ENCODE measurements around the gene GPR31.

GPR31 gene

DNA sequence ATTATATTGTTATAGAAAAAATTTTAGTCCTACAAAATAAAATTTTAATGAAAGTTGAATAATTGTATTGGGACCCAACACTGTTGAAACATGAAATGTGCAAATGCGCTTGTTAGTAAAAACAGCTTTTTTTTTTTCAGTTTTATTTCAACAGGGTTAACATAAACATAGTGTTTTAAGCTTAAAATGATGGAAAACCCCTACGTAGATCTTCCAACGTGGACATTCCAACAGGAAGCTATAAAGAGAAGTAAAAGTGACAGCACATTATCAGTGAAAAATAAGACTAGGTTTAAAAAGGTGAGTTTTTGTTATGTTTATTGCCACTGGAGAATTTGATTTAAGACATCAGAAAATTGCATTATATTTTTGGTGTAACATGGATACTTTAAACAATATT, 6.5 kb upstream of the GPR31 start:
- H3K36me3 ChIP-seq (ENCODE audit: insufficient read depth, low read length) = no peaks in the 10 kb centered on the region
- H3K27ac ChIP-seq = no peak overlapping the region
- no peak overlapping the region for H3K4me3 ChIP-seq
- TF ChIP-seq FOXP2 (optimal IDR thresholded peaks at IDR 0.05; ENCODE audit: control extremely low read depth, extremely low read length, insufficient read depth) = no peak
- no peak for TF ChIP-seq EZH2 (IDR thresholded peaks at IDR 0.05)
- no peak for TF ChIP-seq POLR2AphosphoS5 (IDR thresholded peaks at IDR 0.05; ENCODE audit: borderline replicate concordance, low read depth, low read length)
- H3K9ac ChIP-seq (ENCODE audit: insufficient read length) = no peak overlapping the region
- no peaks in the 10 kb centered on the region for H3K9me3 ChIP-seq (ENCODE audit: low read depth, low read length)
- DNase-seq (ENCODE audit: low read depth, low spot score) = no peak

DNA sequence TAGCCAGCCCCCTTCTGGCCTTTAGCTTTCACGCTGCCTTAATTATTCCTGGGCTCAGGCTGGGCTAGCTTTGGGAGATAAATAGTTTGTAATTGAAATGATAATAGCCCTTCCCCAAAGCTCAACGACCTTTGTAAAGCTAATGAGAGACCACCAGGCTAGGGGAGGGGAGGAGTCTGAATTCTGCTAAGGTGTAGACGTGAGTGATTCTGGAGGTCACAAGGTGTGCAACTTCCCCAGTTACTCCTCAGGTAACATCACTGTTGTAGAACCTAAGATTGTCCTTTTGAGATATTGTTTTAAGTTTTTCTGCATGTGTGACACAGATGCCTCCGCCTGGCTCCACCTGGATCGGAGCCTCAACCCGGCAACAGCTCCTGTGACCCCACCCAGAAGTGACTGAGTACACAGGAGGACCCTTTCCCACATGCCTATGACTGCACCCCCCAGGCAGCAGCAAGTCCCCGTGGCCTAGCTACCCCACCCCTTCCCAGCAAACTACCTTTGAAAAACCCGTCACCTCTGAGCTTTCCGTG, 5.8 kb upstream of the GPR31 start:
- DNase-seq (ENCODE audit: low read depth, low spot score) = no peak
- H3K36me3 ChIP-seq (ENCODE audit: insufficient read depth, low read length) = no peaks in the 10 kb centered on the region
- no peak overlapping the region for H3K4me3 ChIP-seq
- TF ChIP-seq EZH2 (IDR thresholded peaks at IDR 0.05) (no peak), POLR2AphosphoS5 (IDR thresholded peaks at IDR 0.05; ENCODE audit: borderline replicate concordance, low read depth, low read length) (no peak), FOXP2 (optimal IDR thresholded peaks at IDR 0.05; ENCODE audit: control extremely low read depth, extremely low read length, insufficient read depth) (no peak)
- no peak overlapping the region for H3K9ac ChIP-seq (ENCODE audit: insufficient read length)
- H3K27ac ChIP-seq = no peak overlapping the region
- no peaks in the 10 kb centered on the region for H3K9me3 ChIP-seq (ENCODE audit: low read depth, low read length)

- no peak for TF ChIP-seq POLR2AphosphoS5 (IDR thresholded peaks at IDR 0.05; ENCODE audit: borderline replicate concordance, low read depth, low read length)
- TF ChIP-seq FOXP2 (optimal IDR thresholded peaks at IDR 0.05; ENCODE audit: control extremely low read depth, extremely low read length, insufficient read depth) = no peak
- TF ChIP-seq EZH2 (IDR thresholded peaks at IDR 0.05) = no peak
- no peak for DNase-seq (ENCODE audit: low read depth, low spot score)
- Histone ChIP-seq H3K9ac (ENCODE audit: insufficient read length) (no peak overlapping the region), H3K36me3 (ENCODE audit: insufficient read depth, low read length) (no peaks in the 10 kb centered on the region), H3K27ac (no peak overlapping the region), H3K9me3 (ENCODE audit: low read depth, low read length) (no peaks in the 10 kb centered on the region), H3K4me3 (no peak overlapping the region)
These were observed 4.8 kb upstream of the GPR31 start for GRCh38 chr6:167162591-167162990.

- no peaks in the 10 kb centered on the region for H3K36me3 ChIP-seq (ENCODE audit: insufficient read depth, low read length)
- DNase-seq (ENCODE audit: low read depth, low spot score) = no peak
- H3K9ac ChIP-seq (ENCODE audit: insufficient read length) = no peak overlapping the region
- no peak overlapping the region for H3K4me3 ChIP-seq
- TF ChIP-seq POLR2AphosphoS5 (IDR thresholded peaks at IDR 0.05; ENCODE audit: borderline replicate concordance, low read depth, low read length) (no peak), EZH2 (IDR thresholded peaks at IDR 0.05) (no peak), FOXP2 (optimal IDR thresholded peaks at IDR 0.05; ENCODE audit: control extremely low read depth, extremely low read length, insufficient read depth) (no peak)
- H3K27ac ChIP-seq = no peak overlapping the region
- H3K9me3 ChIP-seq (ENCODE audit: low read depth, low read length) = no peaks in the 10 kb centered on the region
These were observed 4.2 kb upstream of the GPR31 start for GRCh38 chr6:167161851-167162467.

DNA sequence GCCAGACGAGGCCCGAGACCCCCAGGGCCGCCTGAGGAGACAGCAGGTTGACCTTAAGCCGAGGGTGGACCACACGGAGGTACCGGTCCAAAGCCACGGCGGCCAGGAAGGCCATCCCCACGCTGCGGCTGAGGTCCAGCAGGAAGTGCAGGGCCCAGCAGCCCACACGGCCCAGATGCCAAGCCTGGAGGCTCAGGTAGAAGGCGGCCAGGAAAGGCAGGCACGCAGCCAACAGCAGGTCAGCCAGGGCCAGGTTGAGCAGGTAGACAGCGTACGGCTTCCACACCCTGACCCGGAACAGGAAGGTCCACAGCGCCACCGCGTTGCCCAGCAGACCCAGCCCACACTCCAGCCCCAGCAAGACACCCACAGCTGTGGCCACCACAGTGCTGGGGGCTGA, 366 bp downstream of the GPR31 start:
- DNase-seq (ENCODE audit: low read depth, low spot score) = no peak
- no peaks in the 10 kb centered on the region for H3K36me3 ChIP-seq (ENCODE audit: insufficient read depth, low read length)
- H3K9me3 ChIP-seq (ENCODE audit: low read depth, low read length) = no peaks in the 10 kb centered on the region
- H3K4me3 ChIP-seq = no peak overlapping the region
- no peak overlapping the region for H3K27ac ChIP-seq
- no peak for TF ChIP-seq FOXP2 (optimal IDR thresholded peaks at IDR 0.05; ENCODE audit: control extremely low read depth, extremely low read length, insufficient read depth)
- TF ChIP-seq EZH2 (IDR thresholded peaks at IDR 0.05) = no peak
- TF ChIP-seq POLR2AphosphoS5 (IDR thresholded peaks at IDR 0.05; ENCODE audit: borderline replicate concordance, low read depth, low read length) = no peak
- H3K9ac ChIP-seq (ENCODE audit: insufficient read length) = no peak overlapping the region

DNA sequence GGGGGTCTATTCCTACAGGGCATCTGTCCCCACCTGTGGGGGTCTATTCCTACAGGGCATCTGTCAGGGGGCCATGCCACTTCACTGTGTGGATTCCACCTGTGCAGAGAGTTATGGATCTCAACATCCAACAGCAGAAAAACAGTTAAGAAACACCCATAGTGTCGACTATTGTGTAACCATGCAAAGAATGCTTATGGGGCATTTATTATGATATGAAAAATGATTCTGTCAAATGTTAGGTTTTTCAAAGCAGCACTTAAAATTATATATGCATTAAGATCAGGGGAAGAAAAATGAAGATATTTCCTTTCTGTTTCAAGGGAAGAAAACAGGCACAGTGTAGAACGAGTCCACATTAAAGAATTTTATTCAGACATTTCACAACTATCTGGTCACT, 2.9 kb downstream of the GPR31 start:
- no peak for DNase-seq (ENCODE audit: low read depth, low spot score)

GRCh38 chr6:167154291-167154690, 3.5 kb downstream of the GPR31 start:
- H3K27ac ChIP-seq = no peak overlapping the region
- H3K9ac ChIP-seq (ENCODE audit: insufficient read length) = no peak overlapping the region
- no peak for DNase-seq (ENCODE audit: low read depth, low spot score)
- TF ChIP-seq EZH2 (IDR thresholded peaks at IDR 0.05) (no peak), FOXP2 (optimal IDR thresholded peaks at IDR 0.05; ENCODE audit: control extremely low read depth, extremely low read length, insufficient read depth) (no peak), POLR2AphosphoS5 (IDR thresholded peaks at IDR 0.05; ENCODE audit: borderline replicate concordance, low read depth, low read length) (no peak)
- no peak overlapping the region for H3K4me3 ChIP-seq
- no peaks in the 10 kb centered on the region for H3K9me3 ChIP-seq (ENCODE audit: low read depth, low read length)
- no peaks in the 10 kb centered on the region for H3K36me3 ChIP-seq (ENCODE audit: insufficient read depth, low read length)

More for the DNA sequence above, 2.9 kb downstream of the GPR31 start:
- H3K9ac ChIP-seq (ENCODE audit: insufficient read length) = no peak overlapping the region
- H3K9me3 ChIP-seq (ENCODE audit: low read depth, low read length) = no peaks in the 10 kb centered on the region
- H3K4me3 ChIP-seq = no peak overlapping the region
- H3K36me3 ChIP-seq (ENCODE audit: insufficient read depth, low read length) = no peaks in the 10 kb centered on the region
- TF ChIP-seq FOXP2 (optimal IDR thresholded peaks at IDR 0.05; ENCODE audit: control extremely low read depth, extremely low read length, insufficient read depth) (no peak), POLR2AphosphoS5 (IDR thresholded peaks at IDR 0.05; ENCODE audit: borderline replicate concordance, low read depth, low read length) (no peak), EZH2 (IDR thresholded peaks at IDR 0.05) (no peak)
- H3K27ac ChIP-seq = no peak overlapping the region

DNA sequence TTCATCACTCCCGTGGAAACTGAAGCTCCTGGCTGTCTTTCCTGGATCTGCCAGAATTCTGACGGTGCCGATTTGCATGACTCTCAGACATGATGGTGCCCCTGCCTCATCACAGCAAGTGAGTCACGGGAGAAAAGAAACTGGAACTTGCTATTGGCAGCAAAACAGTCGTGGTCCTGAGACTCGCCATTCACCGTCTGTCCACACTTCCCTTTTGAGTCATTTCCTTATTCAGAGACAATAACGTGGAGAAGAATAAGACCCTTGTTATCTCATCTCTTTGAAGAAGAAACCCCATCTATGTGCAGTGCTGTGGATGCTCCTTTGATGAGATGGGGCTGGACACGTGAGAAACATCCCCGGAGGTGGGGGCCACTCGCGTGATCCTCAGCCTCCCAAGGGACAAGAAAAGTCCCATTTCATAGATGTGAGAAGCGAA, 4.2 kb downstream of the GPR31 start:
- no peaks in the 10 kb centered on the region for H3K36me3 ChIP-seq (ENCODE audit: insufficient read depth, low read length)
- TF ChIP-seq FOXP2 (optimal IDR thresholded peaks at IDR 0.05; ENCODE audit: control extremely low read depth, extremely low read length, insufficient read depth) = no peak
- TF ChIP-seq EZH2 (IDR thresholded peaks at IDR 0.05) = no peak
- TF ChIP-seq POLR2AphosphoS5 (IDR thresholded peaks at IDR 0.05; ENCODE audit: borderline replicate concordance, low read depth, low read length) = no peak
- no peak for DNase-seq (ENCODE audit: low read depth, low spot score)
- H3K9me3 ChIP-seq (ENCODE audit: low read depth, low read length) = no peaks in the 10 kb centered on the region
- no peak overlapping the region for H3K4me3 ChIP-seq
- H3K9ac ChIP-seq (ENCODE audit: insufficient read length) = no peak overlapping the region
- H3K27ac ChIP-seq = no peak overlapping the region

GRCh38 chr6:167152862-167153261, 4.9 kb downstream of the GPR31 start:
- H3K4me3 ChIP-seq = no peak overlapping the region
- no peaks in the 10 kb centered on the region for H3K9me3 ChIP-seq (ENCODE audit: low read depth, low read length)
- TF ChIP-seq FOXP2 (optimal IDR thresholded peaks at IDR 0.05; ENCODE audit: control extremely low read depth, extremely low read length, insufficient read depth) (no peak), EZH2 (IDR thresholded peaks at IDR 0.05) (no peak), POLR2AphosphoS5 (IDR thresholded peaks at IDR 0.05; ENCODE audit: borderline replicate concordance, low read depth, low read length) (no peak)
- H3K27ac ChIP-seq = no peak overlapping the region
- no peak for DNase-seq (ENCODE audit: low read depth, low spot score)
- no peak overlapping the region for H3K9ac ChIP-seq (ENCODE audit: insufficient read length)
- H3K36me3 ChIP-seq (ENCODE audit: insufficient read depth, low read length) = no peaks in the 10 kb centered on the region
